ENCODE results near the gene FBN2. TPM values are rescaled to one million over a fixed set of nuclear protein-coding genes. Genes with fewer than 3 reads are reported as not detected.

The FBN2 gene
- total and polyA plus RNA-seq, 2 of the 4 experiments (the other 2 are of a cell fraction): 26.7 to 69.0 TPM

- Histone ChIP-seq H2BK5ac (ENCODE audit: low read depth, low read length, poor library complexity, severe bottlenecking) (peak overlapping the region; percentile 22), H2BK120ac (ENCODE audit: low read depth, low read length) (no peak overlapping the region; the same call in 1 of the 2 replicates), H4K5ac (ENCODE audit: low read depth, low read length) (no peak overlapping the region), H3K23ac (ENCODE audit: low read depth, low read length) (no peak overlapping the region), H3K9me1 (ENCODE audit: insufficient read depth, low read length) (peaks cover 3% of the 10 kb centered on the region), H2AFZ (replicated peaks; ENCODE audit: low read length, poor library complexity) (no peak overlapping the region), H3K4me2 (ENCODE audit: low read depth, low read length) (peak overlapping the region; percentile 59; the same call in 1 of the 2 replicates), H3K27ac (ENCODE audit: insufficient read depth, low read length) (peak overlapping the region; percentile 64; the same call in 1 of the 2 replicates), H3K18ac (ENCODE audit: low read depth, low read length) (peak overlapping the region; percentile 23; the same call in 1 of the 2 replicates), H4K8ac (ENCODE audit: low read depth in 2 of 2, low read length in 2 of 2) (no peak overlapping the region; a peak in 1 of 4 replicates), H2BK20ac (ENCODE audit: low read depth, low read length) (no peak overlapping the region), H3K9me3 (ENCODE audit: control insufficient read depth, insufficient read depth, low read length) (no peaks in the 10 kb centered on the region), H3K56ac (ENCODE audit: extremely low read depth, insufficient read depth, low read length) (no peak overlapping the region), H3K4ac (ENCODE audit: low read depth, low read length) (no peak overlapping the region), H3K27me3 (ENCODE audit: control insufficient read depth, insufficient read depth, low read length) (no peaks in the 10 kb centered on the region), H3K4me3 (ENCODE audit: insufficient read depth, low read depth, low read length) (no peak overlapping the region), H3K9ac (ENCODE audit: low read depth, low read length) (no peak overlapping the region), H2AK5ac (ENCODE audit: low read depth, low read length) (no peak overlapping the region), H3K36me3 (ENCODE audit: control insufficient read depth, insufficient read depth, low read length) (no peaks in the 10 kb centered on the region), H3K79me1 (ENCODE audit: low read depth in 1 of 2, low read length in 2 of 2) (no peaks in the 10 kb centered on the region), H2BK15ac (ENCODE audit: low read depth, low read length) (no peak overlapping the region), H3K14ac (replicated peaks; ENCODE audit: low read depth, low read length) (no peak overlapping the region), H2AK9ac (replicated peaks; ENCODE audit: low read depth, low read length, poor library complexity) (no peak overlapping the region), H3K4me1 (ENCODE audit: control insufficient read depth, insufficient read depth, low read length) (peaks cover 12% of the 10 kb centered on the region), H4K20me1 (ENCODE audit: insufficient read depth, low read length) (no peaks in the 10 kb centered on the region), H4K91ac (ENCODE audit: insufficient read depth, low read depth, low read length) (no peak overlapping the region)
- DNase-seq: peak; percentile 69
- dilution Hi-C loops (cut with HindIII; ENCODE audit: low sequenced_read_pairs, unreplicated experiment) (no loop called here), in situ Hi-C loops (cut with MboI; ENCODE audit: low sequenced_read_pairs) (no loop called here), intact Hi-C loops (cut with micrococcal nuclease) (loop anchor here (2.0 kb wide), 1 partner anchor 33 kb away; the partner anchor contains the start of gene FBN2)
- no CpG with 5 or more reads among the region's 4 CpGs for whole genome bisulfite sequencing, 2 experiments (ENCODE audit: extremely low coverage in 2 of 2, insufficient read length in 1 of 2)
- POLR2A ChIA-PET (ENCODE audit: unreplicated experiment): no interaction called here
- ATAC-seq (ENCODE audit: low read depth): peak; percentile 74
- CTCF ChIA-PET: no interaction called here
- BruUV-seq (replicated peaks): no TSS peak
- TF ChIP-seq MAZ (IDR thresholded peaks at IDR 0.05; ENCODE audit: borderline replicate concordance, low read depth, low read length) (no peak), MAFK (IDR thresholded peaks at IDR 0.05; ENCODE audit: low read depth, low read length) (no peak), POLR2A (IDR thresholded peaks at IDR 0.05; ENCODE audit: low read depth, low read length) (no peak), BHLHE40 (IDR thresholded peaks at IDR 0.05; ENCODE audit: low read depth, low read length) (no peak), NFE2L2 (IDR thresholded peaks at IDR 0.05; ENCODE audit: low read depth, low read length) (no peak), CTCF (conservative IDR thresholded peaks at IDR 0.05; ENCODE audit: low read depth, low read length) (no peak), RFX5 (IDR thresholded peaks at IDR 0.05; ENCODE audit: low read depth, low read length) (no peak), USF2 (IDR thresholded peaks at IDR 0.05; ENCODE audit: low read depth, low read length) (no peak), CEBPB (IDR thresholded peaks at IDR 0.05; ENCODE audit: low read depth, low read length) (no peak), RCOR1 (IDR thresholded peaks at IDR 0.05; ENCODE audit: insufficient replicate concordance, low read length) (no peak), FOS (IDR thresholded peaks at IDR 0.05; ENCODE audit: low read depth, low read length) (no peak), ELK1 (IDR thresholded peaks at IDR 0.05; ENCODE audit: borderline replicate concordance, low read depth, low read length) (no peak)
Observed at GRCh38 chr5:128572051-128572929, 34.2 kb upstream of the FBN2 start.
